ENCODE results near the gene C1RL. TPM values are rescaled to one million over a fixed set of nuclear protein-coding genes. Genes with fewer than 3 reads are reported as not detected.
A peak's percentile ranks its signal among the peaks of the same experiment; 100 is the strongest.
"Not testable (repeated sequence)": the region's sequence is repeated elsewhere in the genome, so short reads cannot be mapped to it uniquely, and the experiment has no call there.

The C1RL gene
- total RNA-seq, 1 experiment from 2014 or later, result 21.4 TPM

DNA sequence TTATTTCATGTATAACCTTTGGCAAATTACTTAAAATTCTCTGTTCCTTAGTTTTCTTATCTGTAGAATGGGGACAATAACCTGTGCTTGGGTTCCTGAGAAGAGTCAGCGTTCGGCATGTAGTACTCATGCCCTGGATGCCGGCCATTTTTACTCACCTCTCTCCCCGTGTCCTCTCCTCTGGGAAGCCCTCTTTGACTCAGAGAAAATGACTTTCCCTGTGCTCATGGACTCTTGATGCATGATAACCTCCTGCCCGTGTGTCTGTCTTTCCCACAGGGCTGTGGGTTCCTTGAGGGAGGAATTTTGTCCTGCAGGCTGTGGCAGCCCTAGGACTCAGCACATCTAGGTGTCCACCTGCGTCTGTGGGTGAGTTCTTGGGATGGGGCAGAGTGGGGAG is 5.8 kb upstream of the C1RL start:
- DNase-seq (ENCODE audit: low spot score), result no peak

GRCh38 chr12:7114008-7114407 is 5.0 kb upstream of the C1RL start:
- no peak for DNase-seq (ENCODE audit: low spot score)

DNA sequence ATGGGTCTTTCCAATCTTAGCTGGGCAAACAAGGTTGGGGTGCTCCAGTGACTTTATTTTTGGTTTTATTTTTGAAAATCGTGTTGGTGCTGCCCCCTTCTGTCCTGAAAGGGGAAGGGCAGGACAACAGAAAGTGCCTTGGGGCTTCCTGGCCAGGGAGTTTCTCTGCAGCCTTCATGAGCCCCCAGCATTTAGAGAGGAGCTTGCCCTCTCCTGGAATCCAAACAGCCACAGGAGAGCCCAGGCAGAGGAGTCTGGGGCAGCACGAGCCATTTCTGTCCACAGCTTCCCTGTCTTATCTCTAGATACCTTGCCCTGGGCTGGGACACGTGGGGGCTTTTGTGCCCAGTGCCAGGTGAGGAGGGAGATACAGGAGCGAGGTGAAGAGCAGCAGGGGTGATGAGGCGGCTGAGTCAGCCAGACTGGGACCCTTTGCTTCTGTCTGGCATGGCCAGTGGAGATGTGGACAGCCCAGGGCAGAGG is 4.4 kb upstream of the C1RL start:
- peak; percentile 33 for DNase-seq (ENCODE audit: low spot score)

GRCh38 chr12:7112041-7112440 is 3.0 kb upstream of the C1RL start:
- no peak for DNase-seq (ENCODE audit: low spot score)

GRCh38 chr12:7110661-7111060 is 1.6 kb upstream of the C1RL start:
- no peak for DNase-seq (ENCODE audit: low spot score)

DNA sequence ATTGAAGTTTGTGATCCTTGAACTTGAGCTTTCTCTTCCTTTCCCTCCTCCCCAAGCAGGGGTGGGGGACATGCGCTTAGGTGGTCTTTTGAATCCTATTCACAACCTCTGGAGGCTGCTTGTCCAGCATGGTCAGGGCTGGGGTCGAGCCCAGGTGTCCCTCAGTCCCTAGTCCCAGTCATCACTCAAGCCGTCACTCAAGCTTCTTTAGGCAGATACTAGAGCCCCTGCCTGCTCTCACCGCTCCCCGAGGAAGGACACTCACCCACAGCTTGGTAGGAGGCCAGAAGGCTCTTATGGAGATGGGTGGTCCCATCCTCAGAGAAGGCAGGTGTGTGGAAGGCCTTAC is 532 bp upstream of the C1RL start:
- no peak for DNase-seq (ENCODE audit: low spot score)

- peak; percentile 87 for DNase-seq (ENCODE audit: low spot score)
Observed at GRCh38 chr12:7108003-7108795, 815 bp downstream of the C1RL start.

DNA sequence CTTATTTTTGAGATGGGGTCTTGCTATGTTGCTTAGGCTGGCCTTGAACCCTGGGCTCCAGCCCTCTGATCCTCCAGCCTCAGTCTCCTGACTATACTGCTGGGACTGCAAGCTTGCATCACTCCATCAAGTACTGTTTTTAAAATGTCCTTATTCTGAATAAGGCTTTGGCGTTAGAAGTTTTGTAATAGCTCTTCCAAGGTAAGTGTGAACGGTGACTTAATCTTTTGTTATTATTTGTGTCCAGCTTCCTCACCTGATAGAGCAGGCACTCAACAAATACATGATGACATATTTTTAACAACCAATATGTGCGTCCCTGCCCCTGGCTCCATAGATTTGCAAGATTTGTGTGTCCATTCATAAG is 1.4 kb downstream of the C1RL start:
- DNase-seq (ENCODE audit: low spot score), result no peak

GRCh38 chr12:7107181-7107580 is 1.8 kb downstream of the C1RL start:
- DNase-seq (ENCODE audit: low spot score), result not testable (repeated sequence)

GRCh38 chr12:7106082-7106481 is 2.9 kb downstream of the C1RL start:
- DNase-seq (ENCODE audit: low spot score), result no peak

- DNase-seq (ENCODE audit: low spot score), result no peak
Observed at GRCh38 chr12:7103837-7104584, 5.0 kb downstream of the C1RL start.

DNA sequence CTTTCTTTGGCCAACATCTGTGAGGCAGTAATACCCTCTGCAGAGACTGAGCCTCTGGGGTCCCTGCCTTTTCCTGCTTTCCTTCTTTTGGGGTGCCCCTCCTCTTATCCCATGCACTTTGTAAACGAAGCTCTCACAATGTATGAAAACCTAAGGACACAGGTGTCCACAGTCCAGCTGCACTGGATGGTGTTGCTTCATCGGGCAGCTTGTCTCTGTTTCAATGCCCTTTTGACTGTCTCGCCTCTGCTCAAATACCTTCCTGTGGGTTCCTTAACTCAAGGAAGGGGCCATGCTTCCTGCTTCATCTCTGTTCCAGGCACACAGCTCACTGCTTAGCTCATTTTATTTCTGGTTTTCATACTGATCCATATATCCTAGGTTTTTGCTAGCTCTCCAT is 6.4 kb downstream of the C1RL start:
- no peak for DNase-seq (ENCODE audit: low spot score)

DNA sequence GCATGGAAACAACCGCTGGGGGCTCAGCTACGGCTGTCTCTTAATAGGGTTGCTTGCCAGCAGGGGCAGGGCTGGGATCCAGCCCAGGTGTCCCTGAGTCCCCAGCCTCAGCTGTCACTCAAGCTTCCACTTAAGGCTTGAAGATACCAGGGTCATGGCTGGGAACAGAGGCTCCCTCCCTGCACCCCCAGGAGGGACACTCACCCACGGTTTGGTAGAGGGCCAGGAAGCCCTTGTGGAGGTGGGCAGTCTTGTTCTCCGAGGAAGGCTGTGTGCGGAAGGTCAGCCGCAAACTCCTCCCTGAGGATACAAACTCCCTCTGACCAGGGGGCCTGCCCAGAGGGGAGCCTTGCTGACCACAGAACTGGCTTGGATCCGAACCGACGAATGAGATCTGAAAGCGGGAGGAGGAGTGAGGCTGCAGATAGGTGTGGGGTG is 7.3 kb downstream of the C1RL start:
- DNase-seq (ENCODE audit: low spot score), result no peak

DNA sequence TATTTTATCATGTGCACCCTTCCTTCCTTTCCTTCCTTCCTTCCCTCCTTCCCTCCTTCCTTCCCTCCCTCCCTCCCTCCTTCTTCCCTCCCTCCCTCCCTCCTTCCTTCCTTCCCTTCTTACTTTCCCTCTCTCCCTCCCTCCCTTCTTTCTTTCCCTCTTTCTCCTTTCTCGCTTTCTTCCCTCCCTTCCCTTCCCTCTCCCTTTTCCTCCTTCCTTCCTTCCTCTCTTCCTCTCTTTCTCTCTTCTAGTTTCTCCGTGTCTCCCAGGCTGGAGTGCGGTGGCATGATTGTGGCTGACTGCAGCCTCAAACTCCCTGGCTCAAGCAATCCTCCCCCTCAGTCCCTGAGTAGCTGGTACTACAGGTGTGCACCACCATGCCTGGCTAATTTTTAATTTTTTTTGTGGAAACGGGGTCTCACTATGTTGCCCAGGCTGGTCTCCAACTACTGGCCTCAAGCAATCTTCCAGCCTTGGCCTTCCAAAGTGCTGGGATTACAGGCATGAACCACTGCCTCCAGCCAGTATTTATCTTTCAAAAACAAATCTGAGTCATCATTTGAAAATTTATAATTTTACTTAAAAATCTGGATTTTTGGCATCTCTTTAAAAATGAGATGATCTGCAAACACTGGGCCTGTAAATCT is 7.8 kb downstream of the C1RL start:
- DNase-seq (ENCODE audit: low spot score), result no peak

- no peak for DNase-seq (ENCODE audit: low spot score)
Observed at GRCh38 chr12:7100239-7100638, 8.8 kb downstream of the C1RL start.

DNA sequence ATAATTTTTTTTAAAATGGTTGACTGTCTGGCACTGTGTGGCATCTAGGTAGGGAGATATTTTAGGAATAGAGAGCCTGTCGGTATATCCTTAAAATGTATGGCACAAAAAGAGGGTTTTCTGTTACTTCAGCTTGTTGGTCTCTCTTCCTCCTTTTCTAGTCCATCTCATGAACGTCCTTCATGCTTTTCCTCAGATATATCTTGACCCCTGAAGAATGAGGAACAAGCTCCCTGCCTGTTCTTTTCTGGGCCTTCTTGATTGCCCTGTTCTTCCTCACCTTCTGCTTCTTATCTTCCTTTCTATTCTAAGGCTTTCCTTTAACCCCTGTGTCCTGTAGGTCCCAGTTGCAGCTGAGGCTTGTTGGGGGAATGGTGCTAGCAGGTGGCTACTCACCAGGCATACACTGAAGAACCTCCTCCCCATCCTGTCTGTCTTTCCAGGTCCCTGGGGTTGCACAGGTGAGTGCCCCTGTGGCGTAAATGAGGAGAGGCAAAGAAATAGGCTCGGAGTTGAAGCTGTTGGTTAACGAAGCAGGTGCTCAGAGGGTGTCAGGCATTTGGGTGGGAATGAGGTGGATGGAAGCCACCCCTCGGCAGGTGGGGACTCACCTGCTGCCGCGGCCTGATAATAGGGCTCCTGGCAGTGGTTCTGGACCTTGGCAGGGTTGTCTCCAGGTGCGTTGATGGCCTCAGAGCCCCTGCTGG is 9.6 kb downstream of the C1RL start:
- DNase-seq (ENCODE audit: low spot score), result no peak

- DNase-seq (ENCODE audit: low spot score), result no peak
Observed at GRCh38 chr12:7096979-7097378, 12.0 kb downstream of the C1RL start.

DNA sequence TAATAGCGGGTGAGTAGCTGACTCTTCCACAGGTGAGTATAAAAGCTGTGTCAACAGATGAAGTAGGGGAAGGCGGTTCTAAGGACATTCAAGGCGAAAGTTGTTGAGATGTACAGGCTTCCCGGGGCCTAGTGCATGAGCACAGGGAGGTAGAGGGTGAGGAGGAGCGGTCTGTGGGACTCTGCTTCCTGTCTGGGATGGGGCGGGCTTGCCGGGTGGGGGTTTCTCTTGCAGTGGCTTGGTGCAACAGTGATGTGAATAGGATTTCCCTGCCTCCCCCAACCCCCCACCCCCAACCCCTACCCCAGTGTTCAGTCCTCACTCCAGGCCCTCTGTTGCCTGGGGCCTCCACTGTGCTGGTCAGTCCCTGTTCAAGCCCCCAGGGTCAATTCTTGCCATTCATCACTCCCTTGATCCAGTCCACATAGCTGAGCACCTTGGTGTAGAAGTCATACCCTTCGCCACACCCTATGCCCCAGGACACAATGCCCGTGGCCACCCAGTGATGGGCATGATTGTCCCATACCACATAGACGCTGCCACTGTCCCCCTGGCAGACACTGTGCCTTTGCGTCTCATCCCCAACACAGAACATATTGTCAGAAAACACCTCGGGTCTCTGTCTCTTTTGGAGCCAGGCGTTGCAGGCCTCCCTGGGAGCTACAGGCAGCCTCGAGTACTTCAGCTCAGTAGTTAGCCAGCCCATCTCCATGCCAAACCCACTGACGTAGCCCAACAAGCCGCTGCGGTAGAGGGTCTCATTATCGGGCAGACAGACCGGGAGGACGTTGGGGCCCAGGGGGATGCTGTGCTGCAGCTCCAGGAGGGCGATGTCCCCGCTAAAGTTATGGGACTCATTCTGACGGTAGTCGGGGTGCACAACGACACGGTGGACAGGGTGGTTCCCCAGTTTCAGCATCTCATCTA is 12.7 kb downstream of the C1RL start:
- DNase-seq (ENCODE audit: low spot score), result no peak

DNA sequence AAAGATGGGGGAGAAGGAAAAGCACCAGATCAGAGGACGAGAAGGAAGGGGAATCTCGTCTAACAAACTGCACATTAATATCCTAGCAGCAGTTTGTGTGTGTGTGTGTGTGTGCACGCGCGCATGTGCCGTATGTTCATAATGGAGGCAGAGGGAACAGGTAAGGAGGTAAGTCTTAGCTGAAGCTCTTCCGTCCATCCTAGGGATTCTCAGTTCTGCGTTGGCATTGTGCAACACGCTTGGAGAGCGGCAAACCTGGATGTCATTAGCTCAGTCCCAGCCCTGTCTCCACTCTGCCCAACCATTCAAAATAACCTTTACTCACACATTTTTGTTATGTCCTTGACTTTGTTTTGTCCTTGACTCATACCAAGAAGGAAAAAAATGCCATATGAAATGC is 15.1 kb downstream of the C1RL start:
- DNase-seq (ENCODE audit: low spot score), result no peak

DNA sequence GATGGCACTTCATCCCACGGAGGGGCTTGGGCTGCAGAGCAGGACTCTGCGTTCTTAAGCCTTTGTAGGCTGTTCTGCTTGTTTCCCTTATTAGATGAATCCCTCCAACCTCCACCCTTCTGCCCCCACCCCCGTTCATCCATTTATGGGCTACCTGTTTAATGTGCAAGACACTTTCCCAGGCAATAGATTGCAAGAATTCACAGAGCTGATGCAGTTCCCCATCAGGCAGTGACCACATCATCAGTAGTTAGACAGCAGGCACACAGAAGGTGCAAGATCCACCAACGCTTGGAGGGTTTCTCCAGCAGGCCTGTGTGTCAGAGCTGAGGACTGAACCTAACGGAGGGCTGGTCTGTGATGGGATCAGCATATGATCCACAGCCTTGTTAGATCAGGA is 15.5 kb downstream of the C1RL start:
- no peak for DNase-seq (ENCODE audit: low spot score)

GRCh38 chr12:7092986-7093460 is 16.0 kb downstream of the C1RL start:
- DNase-seq (ENCODE audit: low spot score), result no peak

Measured in H4 (cell line).